ENCODE data around the gene RYR2. TPM values are rescaled to one million over a fixed set of nuclear protein-coding genes. Genes with fewer than 3 reads are reported as not detected.

The RYR2 gene
- total and polyA plus RNA-seq, 2 of the 8 experiments (the other 6 are each of a cell fraction or from before 2014, with no cell fraction given) = 1.3 to 4.4 TPM

GRCh38 chr1:237851210-237851845 lies 809.3 kb downstream of the RYR2 start:
- Histone ChIP-seq H3K4me2 (ENCODE audit: insufficient read depth in 1 of 2, low read depth in 2 of 2, low read length in 2 of 2) (no peak overlapping the region), H4K5ac (ENCODE audit: insufficient read length, low read depth, low read length) (no peak overlapping the region), H4K8ac (ENCODE audit: extremely low read depth, insufficient read depth, low read length) (no peak overlapping the region), H3K14ac (ENCODE audit: insufficient read length) (no peak overlapping the region), H3K79me1 (ENCODE audit: low read depth, low read length) (no peaks in the 10 kb centered on the region), H3K79me2 (ENCODE audit: control insufficient read depth in 1 of 2, insufficient read depth in 2 of 2, low read length in 2 of 2) (no peaks in the 10 kb centered on the region), H3K4ac (replicated peaks; ENCODE audit: insufficient read length, low read depth, low read length) (no peak overlapping the region), H3K9ac (replicated peaks in 1 of 4; ENCODE audit: extremely low read depth in 1 of 4, low read depth in 3 of 4, low read length in 3 of 4) (no peak overlapping the region), H2BK20ac (ENCODE audit: low read length) (no peak overlapping the region), H4K91ac (replicated peaks; ENCODE audit: insufficient read length, low read length) (no peak overlapping the region), H2BK5ac (ENCODE audit: low read depth, low read length) (no peak overlapping the region), H3K27me3 (replicated peaks in 1 of 4; ENCODE audit: control insufficient read depth in 3 of 4, extremely low read depth in 1 of 4, insufficient read depth in 3 of 4, low read length in 3 of 4) (no peaks in the 10 kb centered on the region), H2AFZ (ENCODE audit: low read length) (0 out of 2 replicates have a peak overlapping the region, but pooled peaks have one; percentile 81), H3K4me1 (replicated peaks in 1 of 4; ENCODE audit: control insufficient read depth in 3 of 4, insufficient read depth in 4 of 4, low read length in 3 of 4) (peaks cover 0 to 3% (median 0%) of the 10 kb centered on the region in 4 experiments; a peak in 2 of 7 replicates), H2AK5ac (ENCODE audit: low read depth, low read length) (no peak overlapping the region), H3K4me3 (ENCODE audit: extremely low read depth in 1 of 4, insufficient read depth in 2 of 4, low read depth in 3 of 4, low read length in 4 of 4) (no peak overlapping the region), H2BK12ac (ENCODE audit: low read depth, low read length) (no peak overlapping the region), H2BK120ac (replicated peaks; ENCODE audit: low read depth, low read length) (no peak overlapping the region), H3K9me3 (ENCODE audit: insufficient read depth in 2 of 2, low read depth in 1 of 2, low read length in 1 of 2) (0 out of 4 replicates have a peak, but pooled peaks cover 0 to 3% of the 10 kb centered on the region in 2 experiments), H2BK15ac (ENCODE audit: low read length) (no peak overlapping the region), H4K20me1 (replicated peaks in 1 of 2; ENCODE audit: control insufficient read depth in 1 of 2, insufficient read depth in 2 of 2, low read length in 2 of 2) (no peaks in the 10 kb centered on the region), H3K23me2 (ENCODE audit: low read depth, low read length) (no peaks in the 10 kb centered on the region), H3K56ac (replicated peaks; ENCODE audit: insufficient read length, low read depth, low read length) (no peak overlapping the region), H3K23ac (ENCODE audit: insufficient read length) (no peak overlapping the region), H3K36me3 (ENCODE audit: control insufficient read depth in 2 of 4, insufficient read depth in 4 of 4, low read length in 3 of 4) (no peaks in the 10 kb centered on the region), H3K27ac (ENCODE audit: low read depth, low read length) (no peak overlapping the region), H3K18ac (ENCODE audit: extremely low read depth, low read length) (no peak overlapping the region)
- peak; percentile 83 for FAIRE-seq
- CTCF ChIA-PET (ENCODE audit: partially characterized antibody) = interaction anchor here (0.6 to 7.7 kb wide), 44 partner anchors 11 to 1205 kb away, joined by 3 to 90 read pairs (median 4); no protein-coding TSS in a partner anchor
- WGBS, 2 experiments (ENCODE audit: extremely low coverage in 1 of 2, insufficient coverage in 1 of 2, insufficient read length in 1 of 2, insufficient replicate concordance in 2 of 2, low coverage in 1 of 2, low lambda C conversion rate in 2 of 2, missing lambda C conversion rate in 1 of 2) = 21% methylated on average over 6 of the region's 6 CpGs; no CpG with 5 or more reads in 1 of the 2 experiments
- POLR2A ChIA-PET (ENCODE audit: partially characterized antibody) = no interaction called here
- DNase-seq (ENCODE audit: low read depth in 1 of 2, low spot score in 2 of 2) = peak; percentile 41 to 82
- no peak for TF ChIP-seq SP2 (IDR thresholded peaks at IDR 0.05; ENCODE audit: low read length)
- TF ChIP-seq CTCF (IDR thresholded peaks at IDR 0.05; ENCODE audit: control extremely low read depth in 1 of 3, insufficient read depth in 1 of 3, low read depth in 1 of 3, low read length in 3 of 3) = peak; percentile 66 to 87 (median 76)
- TF ChIP-seq GTF2F1 (IDR thresholded peaks at IDR 0.05; ENCODE audit: borderline replicate concordance, low read depth, low read length) = no peak
- 0 out of 2 replicates have a peak, but pooled peaks have one; percentile 30 for TF ChIP-seq ATF2 (IDR thresholded peaks at IDR 0.05; ENCODE audit: low read length)
- TF ChIP-seq TEAD4 (IDR thresholded peaks at IDR 0.05; ENCODE audit: low read depth, low read length) = 0 out of 2 replicates have a peak, but pooled peaks have one; percentile 30
- TF ChIP-seq E2F6 (IDR thresholded peaks at IDR 0.05) = no peak
- TF ChIP-seq CREB1 (IDR thresholded peaks at IDR 0.05) = 0 out of 2 replicates have a peak, but pooled peaks have one; percentile 10
